ENCODE data around the gene PLXNA1.

PLXNA1 gene

GRCh38 chr3:127014536-127015281 is 31.8 kb downstream of the PLXNA1 start:
- no peak for DNase-seq (ENCODE audit: low read depth)
- TF ChIP-seq CTCF (conservative IDR thresholded peaks at IDR 0.05; ENCODE audit: low read length), result no peak
- H3K4me3 ChIP-seq (ENCODE audit: low read length), result no peak overlapping the region

- H3K4me3 ChIP-seq (ENCODE audit: low read length), result no peak overlapping the region
- TF ChIP-seq CTCF (conservative IDR thresholded peaks at IDR 0.05; ENCODE audit: low read length), result no peak
- DNase-seq (ENCODE audit: low read depth), result no peak
Observed at GRCh38 chr3:127015282-127016042, 32.5 kb downstream of the PLXNA1 start.

- TF ChIP-seq CTCF (conservative IDR thresholded peaks at IDR 0.05; ENCODE audit: low read length), result no peak
- H3K4me3 ChIP-seq (ENCODE audit: low read length), result no peak overlapping the region
- no peak for DNase-seq (ENCODE audit: low read depth)
Observed at GRCh38 chr3:127016043-127016343, 33.1 kb downstream of the PLXNA1 start.

- no peak for DNase-seq (ENCODE audit: low read depth)
- TF ChIP-seq CTCF (conservative IDR thresholded peaks at IDR 0.05; ENCODE audit: low read length), result no peak
- no peak overlapping the region for H3K4me3 ChIP-seq (ENCODE audit: low read length)
Observed at GRCh38 chr3:127016461-127016860, 33.5 kb downstream of the PLXNA1 start.

- DNase-seq (ENCODE audit: low read depth), result no peak
- no peak for TF ChIP-seq CTCF (conservative IDR thresholded peaks at IDR 0.05; ENCODE audit: low read length)
- H3K4me3 ChIP-seq (ENCODE audit: low read length), result no peak overlapping the region
Observed at GRCh38 chr3:127017229-127017628, 34.3 kb downstream of the PLXNA1 start.

GRCh38 chr3:127017781-127018180 is 34.9 kb downstream of the PLXNA1 start:
- no peak for TF ChIP-seq CTCF (conservative IDR thresholded peaks at IDR 0.05; ENCODE audit: low read length)
- DNase-seq (ENCODE audit: low read depth), result no peak
- H3K4me3 ChIP-seq (ENCODE audit: low read length), result no peak overlapping the region

- H3K4me3 ChIP-seq (ENCODE audit: low read length), result no peak overlapping the region
- no peak for TF ChIP-seq CTCF (conservative IDR thresholded peaks at IDR 0.05; ENCODE audit: low read length)
- no peak for DNase-seq (ENCODE audit: low read depth)
Observed at GRCh38 chr3:127018306-127018828, 35.5 kb downstream of the PLXNA1 start.
